HEK293T (cell line): Measurements from ENCODE around the gene ARHGAP26.

Experiments used
- BHLHE40 ChIP-seq: fragments of 450-650 bp; IDR thresholded peaks from 2 replicates; pipeline ENCODE4 v1.6.1; 2016; ENCODE audit warnings: mild to moderate bottlenecking, moderate library complexity, borderline replicate concordance
- CTBP1 ChIP-seq: fragments of 450-650 bp; IDR thresholded peaks from 2 replicates; pipeline ENCODE4 v1.6.1; 2016; ENCODE audit warnings: borderline replicate concordance
- ELF4 ChIP-seq: fragments of 450-650 bp; IDR thresholded peaks from 2 replicates; pipeline ENCODE4 v1.6.1; 2017; ENCODE audit warnings: antibody characterized with exemption
- FOXA1 ChIP-seq: fragments of 450-650 bp; IDR thresholded peaks from 2 replicates; pipeline ENCODE4 v1.6.1; 2016; ENCODE audit warnings: mild to moderate bottlenecking
- FOXM1 ChIP-seq: fragments of 450-650 bp; IDR thresholded peaks from 2 replicates; pipeline ENCODE4 v1.6.1; 2017; ENCODE audit warnings: mild to moderate bottlenecking, borderline replicate concordance
- HDGF ChIP-seq: fragments of 450-650 bp; IDR thresholded peaks from 2 replicates; pipeline ENCODE4 v1.6.1; 2017; ENCODE audit warnings: antibody characterized with exemption, borderline replicate concordance
- LEF1 ChIP-seq: fragments of 450-650 bp; IDR thresholded peaks from 2 replicates; pipeline ENCODE4 v1.6.1; 2017; ENCODE audit warnings: mild to moderate bottlenecking, borderline replicate concordance
- NFRKB ChIP-seq: fragments of 450-650 bp; IDR thresholded peaks from 2 replicates; pipeline ENCODE4 v1.6.1; 2016; ENCODE audit warnings: mild to moderate bottlenecking, moderate library complexity
- PKNOX1 ChIP-seq: fragments of 450-650 bp; IDR thresholded peaks from 2 replicates; pipeline ENCODE4 v1.6.1; 2016
- SP1 ChIP-seq: fragments of 450-650 bp; IDR thresholded peaks from 2 replicates; pipeline ENCODE4 v1.6.1; 2017
- SUZ12 ChIP-seq: fragments of 450-650 bp; IDR thresholded peaks from 2 replicates; pipeline ENCODE4 v1.6.1; 2016; ENCODE audit warnings: mild to moderate bottlenecking

DNA sequence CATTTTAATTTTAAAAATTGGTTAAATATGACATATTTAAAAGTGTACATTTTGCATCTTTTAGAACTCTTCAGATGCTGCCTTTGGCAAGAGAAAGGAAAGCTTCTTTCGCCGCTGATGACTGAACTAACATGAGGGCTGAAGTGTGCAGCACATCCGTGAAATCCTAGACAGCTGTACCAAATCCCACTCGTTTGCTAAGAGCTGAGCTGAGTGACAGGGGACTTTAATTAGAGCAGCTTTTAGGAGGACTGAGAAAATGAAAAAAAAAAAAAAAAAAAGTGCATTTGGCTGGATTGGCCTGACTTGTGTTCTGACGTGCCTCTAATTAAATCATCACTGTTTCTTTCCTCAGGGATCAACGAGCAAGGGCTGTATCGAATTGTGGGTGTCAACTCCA is 271.3 kb downstream of the ARHGAP26 start:
- TF ChIP-seq SP1 (no peak), FOXA1 (no peak), FOXM1 (no peak), NFRKB (no peak), BHLHE40 (no peak), ELF4 (no peak), PKNOX1 (peak; percentile 41; the same call in 1 of the 2 replicates), CTBP1 (no peak), HDGF (no peak), LEF1 (no peak), SUZ12 (no peak)
